ENCODE data around the gene LRBA.

The LRBA gene

GRCh38 chr4:151045907-151046306 lies 30.8 kb upstream of the LRBA start:
- H3K4me3 ChIP-seq (replicated peaks; ENCODE audit: low read depth, low read length), result no peak overlapping the region
- no peak for DNase-seq (ENCODE audit: extremely low read depth, low read depth)
- TF ChIP-seq CTCF (IDR thresholded peaks at IDR 0.05; ENCODE audit: low read depth, low read length, missing control alignments), result no peak

GRCh38 chr4:151043803-151044515 lies 28.9 kb upstream of the LRBA start:
- no peak for TF ChIP-seq CTCF (IDR thresholded peaks at IDR 0.05; ENCODE audit: low read depth, low read length, missing control alignments)

GRCh38 chr4:151039733-151040132 lies 24.6 kb upstream of the LRBA start:
- no peak overlapping the region for H3K4me3 ChIP-seq (replicated peaks; ENCODE audit: low read depth, low read length)
- TF ChIP-seq CTCF (IDR thresholded peaks at IDR 0.05; ENCODE audit: low read depth, low read length, missing control alignments), result no peak

More at GRCh38 chr4:151043803-151044515, 28.9 kb upstream of the LRBA start:
- DNase-seq (ENCODE audit: extremely low read depth, low read depth), result no peak
- no peak overlapping the region for H3K4me3 ChIP-seq (replicated peaks; ENCODE audit: low read depth, low read length)

GRCh38 chr4:151038452-151039157 lies 23.5 kb upstream of the LRBA start:
- TF ChIP-seq CTCF (IDR thresholded peaks at IDR 0.05; ENCODE audit: low read depth, low read length, missing control alignments), result no peak
- DNase-seq (ENCODE audit: extremely low read depth, low read depth), result no peak
- H3K4me3 ChIP-seq (replicated peaks; ENCODE audit: low read depth, low read length), result no peak overlapping the region

More at GRCh38 chr4:151039733-151040132, 24.6 kb upstream of the LRBA start:
- DNase-seq (ENCODE audit: extremely low read depth, low read depth), result no peak

GRCh38 chr4:151035911-151036310 lies 20.8 kb upstream of the LRBA start:
- no peak for DNase-seq (ENCODE audit: extremely low read depth, low read depth)
- H3K4me3 ChIP-seq (replicated peaks; ENCODE audit: low read depth, low read length), result no peak overlapping the region
- no peak for TF ChIP-seq CTCF (IDR thresholded peaks at IDR 0.05; ENCODE audit: low read depth, low read length, missing control alignments)

GRCh38 chr4:151035328-151035727 lies 20.2 kb upstream of the LRBA start:
- no peak for DNase-seq (ENCODE audit: extremely low read depth, low read depth)
- TF ChIP-seq CTCF (IDR thresholded peaks at IDR 0.05; ENCODE audit: low read depth, low read length, missing control alignments), result no peak

More at GRCh38 chr4:151035328-151035727, 20.2 kb upstream of the LRBA start:
- H3K4me3 ChIP-seq (replicated peaks; ENCODE audit: low read depth, low read length), result no peak overlapping the region
